Stimulated activated CD4-positive, alpha-beta T cell treated with anti-CD3 and anti-CD28 coated beads, Interleukin-1b, Interleukin-23, amount 100 ng/mL, for 1 hour (primary cell): Measurements from ENCODE around the gene RRP15.
A peak's percentile ranks its signal among the peaks of the same experiment; 100 is the strongest.

Source experiments
- DNase-seq, 2 donors: peaks; one replicate each; pipeline ENCODE4 v3.0.0-alpha.2; 2020; ENCODE audit warnings: low read depth in 2 of 2

The RRP15 gene

GRCh38 chr1:218362418-218363076 is 77.5 kb downstream of the RRP15 start:
- DNase-seq: no peak

DNA sequence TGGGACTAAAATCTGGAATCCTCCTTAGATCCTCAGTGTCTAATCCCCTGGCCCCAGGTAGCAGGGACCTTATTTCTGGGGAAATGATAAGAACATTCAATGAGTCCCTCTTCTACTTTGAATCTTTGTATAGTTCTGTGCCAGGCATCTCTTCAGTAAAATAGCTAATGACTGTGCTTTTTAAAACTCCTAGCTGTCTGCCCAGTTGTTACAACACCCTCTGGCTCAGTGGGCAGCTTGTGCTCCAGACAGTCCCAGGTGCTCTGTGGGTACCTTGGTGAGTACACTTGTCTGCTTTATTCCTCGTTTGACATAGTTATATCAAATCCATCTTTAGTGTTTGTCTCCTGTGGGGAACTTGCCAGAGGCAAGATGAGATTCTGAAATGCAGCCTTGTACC is 78.0 kb downstream of the RRP15 start:
- DNase-seq: no peak

DNA sequence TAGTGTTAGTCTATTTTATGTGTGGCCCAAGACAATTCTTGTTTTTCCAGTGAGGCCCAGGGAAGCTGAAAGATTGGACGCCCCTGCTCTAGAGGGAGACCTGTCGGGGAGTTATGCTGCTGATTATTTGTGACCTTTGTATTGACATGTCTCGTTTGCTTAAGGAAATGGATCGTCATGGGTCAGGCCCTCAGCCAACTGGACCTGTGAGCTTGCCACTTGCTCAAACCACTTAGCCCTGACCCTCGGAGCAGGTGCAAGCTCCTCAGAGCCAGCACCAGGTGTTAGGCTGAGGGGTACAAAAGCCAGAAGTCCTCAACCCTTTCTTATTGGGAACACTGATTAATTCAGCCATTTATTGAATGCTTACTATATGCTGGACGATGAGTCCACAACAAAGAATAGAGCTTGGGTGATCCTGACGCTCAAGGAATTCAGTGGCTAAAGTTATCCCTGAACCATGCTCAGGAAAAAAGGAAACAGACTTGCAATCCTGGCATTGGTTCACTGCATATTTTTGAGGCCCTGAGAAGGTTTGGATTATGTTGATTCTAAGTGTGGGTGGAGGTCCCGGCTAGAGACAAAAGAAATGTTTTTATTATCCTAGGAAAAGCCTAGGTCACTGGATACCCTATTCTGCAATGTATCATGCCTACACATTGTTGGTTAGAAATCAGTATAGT is 79.1 kb downstream of the RRP15 start:
- DNase-seq: no peak

GRCh38 chr1:218365226-218365999 is 80.3 kb downstream of the RRP15 start:
- DNase-seq: no peak

- no peak for DNase-seq
Observed at GRCh38 chr1:218366322-218367052, 81.4 kb downstream of the RRP15 start.

- DNase-seq: no peak
Observed at GRCh38 chr1:218367118-218367517, 82.0 kb downstream of the RRP15 start.

DNA sequence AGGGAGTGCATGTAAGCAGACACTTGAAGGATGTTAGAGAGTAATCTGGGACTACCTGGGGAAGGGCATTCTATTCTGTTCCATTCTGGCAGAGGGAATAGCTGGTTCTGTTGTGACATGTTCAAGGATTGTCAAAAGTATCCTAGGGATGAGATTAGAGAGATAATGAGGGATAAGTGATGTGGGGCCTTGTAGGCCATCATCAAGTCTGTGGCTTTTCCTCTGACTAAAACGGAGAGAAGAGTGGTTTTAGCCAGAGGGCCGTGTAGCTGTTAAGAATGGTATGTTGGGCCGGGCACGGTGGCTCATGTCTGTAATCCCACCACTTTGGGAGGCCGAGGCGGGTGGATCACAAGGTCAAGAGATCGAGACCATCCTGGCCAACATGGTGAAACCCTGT is 83.6 kb downstream of the RRP15 start:
- no peak for DNase-seq

GRCh38 chr1:218369688-218370511 is 84.8 kb downstream of the RRP15 start:
- DNase-seq: no peak

DNA sequence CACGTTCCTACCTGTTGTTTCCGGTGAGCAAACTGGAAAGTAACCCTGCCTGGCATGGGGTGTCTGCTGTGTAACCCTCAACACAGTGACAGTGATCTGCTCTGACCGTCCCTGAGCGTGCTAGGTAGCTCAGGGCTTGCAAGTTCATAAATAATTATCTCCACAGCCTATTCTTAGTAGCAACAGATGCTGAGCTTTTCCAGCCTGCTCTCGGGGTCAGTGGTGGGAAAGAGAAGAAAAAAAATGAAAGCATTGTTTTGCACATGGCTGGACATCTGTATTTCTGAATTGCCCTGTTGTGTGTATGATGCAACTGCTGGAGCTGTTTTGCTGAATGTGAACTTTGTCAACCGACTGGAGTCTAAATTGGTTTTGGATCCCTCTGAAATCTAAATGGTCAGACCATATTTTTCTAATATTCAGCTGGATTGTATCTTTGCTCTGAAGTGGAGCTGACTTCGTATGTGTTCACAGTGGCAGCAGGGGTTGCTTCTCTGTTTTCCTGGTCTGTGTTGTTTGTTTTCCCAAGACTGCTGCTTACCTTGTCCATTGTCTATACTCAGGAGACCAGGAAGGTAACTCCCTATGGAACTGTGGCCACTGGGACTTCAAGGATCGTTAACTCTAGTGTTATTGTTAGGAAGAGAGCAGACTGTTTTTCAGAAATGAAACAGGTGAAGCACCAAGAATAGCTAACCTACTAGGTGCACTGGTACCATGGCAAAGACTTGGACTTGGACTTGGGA is 87.0 kb downstream of the RRP15 start:
- no peak for DNase-seq

GRCh38 chr1:218374401-218375353 is 89.6 kb downstream of the RRP15 start:
- DNase-seq: no peak

DNA sequence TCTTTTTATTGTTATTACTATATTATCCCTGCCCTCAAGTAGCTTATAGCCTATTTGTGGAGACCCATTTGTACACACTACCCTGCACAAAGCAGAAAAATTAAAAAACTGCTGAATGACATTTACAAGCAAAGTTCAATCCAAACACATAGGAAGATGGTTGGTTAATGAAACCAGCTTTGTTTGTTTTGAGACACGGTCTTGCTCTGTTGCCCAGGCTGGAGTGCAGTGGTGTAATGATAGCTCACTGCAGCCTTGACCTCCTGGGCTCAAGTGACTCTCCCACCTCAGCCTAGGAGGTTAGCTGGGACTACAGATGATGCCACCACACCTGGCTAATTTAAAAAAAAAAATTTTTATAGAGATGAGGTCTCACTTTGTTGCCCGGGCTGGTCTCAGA is 91.6 kb downstream of the RRP15 start:
- no peak for DNase-seq

- DNase-seq: peak; percentile 11 to 29
Observed at GRCh38 chr1:218377143-218377660, 92.1 kb downstream of the RRP15 start.

- DNase-seq: no peak
Observed at GRCh38 chr1:218380125-218380977, 95.3 kb downstream of the RRP15 start.

DNA sequence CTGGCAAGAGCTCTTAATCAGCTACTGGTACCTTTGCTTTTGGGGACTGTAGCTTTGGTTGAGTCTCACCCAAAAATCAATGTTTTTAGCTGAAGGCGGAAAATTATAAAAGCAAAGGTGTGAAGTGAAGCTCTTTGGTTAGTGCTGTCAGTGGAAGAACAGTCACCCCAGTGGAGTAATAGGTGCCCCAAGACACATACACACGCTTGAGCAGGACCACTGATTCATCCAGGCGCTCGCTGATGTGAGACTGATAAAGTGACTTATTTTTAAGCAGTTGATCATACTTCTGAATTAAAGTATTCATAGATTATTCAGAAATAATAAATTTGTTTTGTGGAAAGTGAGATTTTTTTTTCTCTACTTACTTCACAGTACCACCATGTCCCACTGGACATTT is 97.2 kb downstream of the RRP15 start:
- DNase-seq: no peak

DNA sequence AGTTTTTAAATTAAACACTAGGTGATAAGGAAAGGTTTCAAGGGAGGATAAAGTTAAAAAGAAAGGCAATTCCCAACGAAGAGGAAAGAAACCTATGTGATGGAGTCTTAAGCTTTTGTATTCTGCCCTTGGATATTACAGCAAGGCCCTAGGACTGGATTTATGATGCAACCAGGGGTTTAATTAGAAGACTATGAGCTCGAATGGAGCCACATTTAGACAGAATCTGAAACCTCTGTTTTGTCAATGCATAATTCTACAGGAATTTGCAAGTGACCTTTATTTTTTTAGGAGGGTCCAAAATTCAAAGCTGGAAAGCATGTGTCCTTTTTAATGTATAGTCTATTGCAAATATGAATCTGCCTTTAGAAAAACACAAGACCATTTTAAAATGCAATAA is 98.0 kb downstream of the RRP15 start:
- DNase-seq: no peak

DNA sequence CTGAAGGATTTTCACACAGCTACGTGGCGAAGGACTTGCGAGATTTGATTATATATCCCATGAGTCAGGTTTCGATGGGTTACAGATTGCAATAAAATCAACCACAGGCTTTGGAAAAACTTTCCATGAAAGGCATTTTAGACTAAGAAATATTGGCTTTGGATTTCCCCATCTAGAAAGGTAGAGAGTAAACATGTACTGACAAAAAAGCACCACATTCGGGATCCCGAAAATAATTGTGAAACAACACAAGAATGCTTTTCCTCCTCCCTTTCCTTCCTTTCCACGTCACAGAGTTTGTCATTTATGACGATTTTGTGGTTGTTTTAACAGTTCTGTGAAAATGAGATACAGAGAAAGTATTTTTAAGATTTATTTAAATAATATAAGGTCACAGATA is 98.6 kb downstream of the RRP15 start:
- DNase-seq: no peak

- no peak for DNase-seq
Observed at GRCh38 chr1:218384581-218384993, 99.5 kb downstream of the RRP15 start.
